CD4-positive, alpha-beta T cell treated with Interleukin-6 at 100 ng/mL for 8 hours (primary cell): Measurements from ENCODE around the gene GINS2.

Experiments
- DNase-seq: peaks from one replicate; pipeline ENCODE4 v3.0.0-alpha.2; 2020; ENCODE audit warnings: mixed read lengths, low spot score

GINS2 gene

DNA sequence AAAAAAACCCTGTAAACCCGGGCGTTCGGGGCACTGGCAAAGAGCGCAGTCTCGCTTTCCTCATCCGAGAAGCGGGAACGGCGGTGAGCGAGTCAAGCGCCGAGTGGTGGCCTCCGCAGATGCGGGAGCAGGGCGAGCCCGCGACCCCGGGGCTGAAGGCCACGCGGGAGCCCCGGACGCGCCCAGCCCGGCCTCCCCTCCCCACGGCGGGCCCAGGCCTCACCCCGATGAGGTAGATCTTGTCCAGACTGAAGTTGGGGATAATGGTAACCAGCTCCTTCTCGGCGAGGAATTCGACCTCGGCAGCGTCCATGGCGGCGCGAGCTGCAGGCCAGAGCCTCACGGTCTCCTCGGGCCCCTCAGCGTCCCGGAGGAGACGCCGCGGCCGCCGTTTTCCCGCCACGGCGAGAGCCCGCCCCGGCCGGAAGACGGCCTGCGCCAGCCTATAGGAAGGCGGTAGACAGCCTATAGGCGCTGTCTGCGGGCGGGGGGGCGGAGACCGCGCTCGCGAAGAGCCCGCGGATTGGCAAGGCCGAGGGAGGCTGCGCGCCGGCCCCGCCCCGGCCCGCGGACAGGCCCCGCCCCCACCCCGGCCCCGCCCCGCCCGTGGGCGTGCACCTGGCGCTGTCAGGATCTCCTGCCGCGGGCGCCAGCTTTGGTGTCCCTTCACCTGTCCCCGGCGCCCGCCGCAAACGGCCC lies at the start of gene GINS2:
GINS2 (minus strand) TSS at position 369 of the 699 bp plus-strand sequence; CDS start at position 313, 56 bp downstream.
- DNase-seq: peak; percentile 93

DNA sequence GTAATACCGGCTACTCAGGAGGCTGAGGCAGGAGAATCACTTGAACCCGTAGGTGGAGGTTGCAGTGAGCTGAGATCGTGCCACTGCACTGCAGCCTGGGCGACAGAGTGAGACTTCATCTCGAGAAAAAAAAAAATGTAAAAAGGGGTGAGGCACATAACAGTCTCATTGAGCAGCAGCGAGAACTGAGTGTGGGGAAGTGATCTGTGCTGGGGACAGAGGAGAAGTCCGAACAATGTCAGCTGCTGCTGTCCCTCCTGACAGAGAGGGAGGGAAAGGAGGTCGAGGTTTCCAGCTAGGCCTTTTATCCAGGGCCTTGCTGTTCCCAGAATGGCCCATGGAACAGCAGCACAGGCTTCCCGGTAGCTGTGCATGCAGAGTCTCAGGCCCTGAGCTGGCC lies 48.2 kb upstream of the GINS2 start:
- no peak for DNase-seq

- no peak for DNase-seq
Observed at GRCh38 chr16:85735946-85736345, 47.2 kb upstream of the GINS2 start.

GRCh38 chr16:85735225-85735635 lies 46.5 kb upstream of the GINS2 start:
- DNase-seq: peak; percentile 65

- DNase-seq: no peak
Observed at GRCh38 chr16:85734311-85735017, 45.7 kb upstream of the GINS2 start.

GRCh38 chr16:85733839-85734170 lies 45.1 kb upstream of the GINS2 start:
- DNase-seq: no peak

DNA sequence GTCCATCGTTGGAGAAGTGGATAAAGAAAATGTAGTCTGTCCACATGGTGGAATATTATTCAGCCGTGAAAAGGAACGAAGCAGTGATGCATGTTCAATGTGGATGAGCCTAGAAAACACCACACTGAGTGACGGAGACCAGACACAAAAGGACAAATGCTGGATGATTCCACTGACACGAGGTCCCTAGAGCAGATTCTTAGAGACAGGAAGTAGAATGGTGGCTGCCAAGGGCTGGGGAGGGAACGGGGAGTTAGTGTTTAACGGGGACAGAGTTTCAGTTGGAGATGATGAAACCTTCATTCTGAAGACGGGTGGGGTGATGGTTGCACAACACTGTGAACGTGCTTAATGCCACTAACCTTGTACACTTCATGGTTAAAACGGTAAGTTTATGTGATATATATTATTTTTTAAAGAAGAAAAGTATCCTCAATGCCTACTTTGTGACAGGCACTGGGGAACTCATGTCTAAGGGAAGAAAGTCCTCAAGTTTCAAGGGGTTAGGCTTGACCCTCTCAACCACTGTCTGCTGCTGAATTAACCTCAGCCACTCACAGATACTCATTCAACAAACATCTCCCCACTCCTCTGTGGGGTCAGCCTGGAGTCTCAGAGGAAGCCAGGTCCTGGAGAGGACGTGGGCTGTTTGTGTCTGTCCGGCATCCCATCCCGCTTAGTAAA lies 44.5 kb upstream of the GINS2 start:
- no peak for DNase-seq

DNA sequence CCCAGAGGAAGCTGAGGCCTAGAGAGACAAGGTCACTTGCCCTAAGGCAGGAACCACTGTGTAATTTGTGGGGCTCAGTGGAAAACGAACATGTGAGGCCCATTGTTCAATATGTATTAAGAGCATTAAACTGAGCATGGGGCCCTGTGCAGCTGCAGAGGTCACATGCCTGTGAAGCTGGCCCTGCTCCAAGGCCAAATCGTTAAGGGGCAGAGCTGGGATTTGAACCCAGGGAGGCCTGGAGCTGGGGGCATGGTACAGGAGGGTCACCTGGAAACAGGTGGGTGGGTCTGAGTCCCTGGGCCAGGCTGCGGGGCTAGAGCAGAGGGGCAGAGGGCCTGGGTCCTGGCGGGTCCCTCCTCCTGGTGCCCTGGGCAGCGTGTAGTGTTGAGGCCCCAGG lies 42.4 kb upstream of the GINS2 start:
- DNase-seq: no peak

GRCh38 chr16:85730186-85730465 lies 41.4 kb upstream of the GINS2 start:
- DNase-seq: no peak

DNA sequence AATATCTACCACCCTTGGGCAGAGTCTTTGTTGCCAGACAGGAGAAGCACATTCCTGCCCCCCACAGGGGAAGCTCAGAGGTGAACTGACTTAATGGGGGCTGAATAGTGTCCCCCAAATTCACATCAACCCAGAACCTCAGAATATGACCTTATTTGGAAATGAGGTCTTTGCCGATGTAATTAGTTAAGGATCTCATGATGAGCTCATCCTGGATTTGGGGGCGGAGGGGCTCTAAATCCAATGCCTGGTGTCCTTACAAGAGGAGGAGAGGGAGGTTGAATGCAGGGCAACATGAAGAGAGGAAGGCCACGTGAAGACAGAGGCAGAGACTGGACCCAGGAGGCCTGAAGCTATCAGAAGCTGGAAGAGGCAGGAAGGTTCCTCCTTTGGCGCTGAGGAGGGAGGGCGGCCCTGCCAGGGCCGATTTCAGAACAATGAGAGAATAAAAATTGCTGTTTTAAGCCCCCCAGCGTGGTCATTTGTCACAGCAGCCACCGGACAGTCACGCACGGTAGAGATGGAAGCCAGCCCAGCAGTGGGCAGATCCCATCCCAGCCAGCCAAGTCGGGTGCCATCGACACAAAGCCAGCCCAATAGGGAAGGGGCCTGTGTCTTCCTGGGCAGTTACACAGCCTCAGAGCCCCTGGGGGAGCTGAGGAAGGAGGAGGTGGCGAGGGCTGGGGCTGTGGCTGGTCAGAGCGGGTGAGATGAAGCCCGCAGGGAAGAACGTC lies 40.9 kb upstream of the GINS2 start:
- no peak for DNase-seq

DNA sequence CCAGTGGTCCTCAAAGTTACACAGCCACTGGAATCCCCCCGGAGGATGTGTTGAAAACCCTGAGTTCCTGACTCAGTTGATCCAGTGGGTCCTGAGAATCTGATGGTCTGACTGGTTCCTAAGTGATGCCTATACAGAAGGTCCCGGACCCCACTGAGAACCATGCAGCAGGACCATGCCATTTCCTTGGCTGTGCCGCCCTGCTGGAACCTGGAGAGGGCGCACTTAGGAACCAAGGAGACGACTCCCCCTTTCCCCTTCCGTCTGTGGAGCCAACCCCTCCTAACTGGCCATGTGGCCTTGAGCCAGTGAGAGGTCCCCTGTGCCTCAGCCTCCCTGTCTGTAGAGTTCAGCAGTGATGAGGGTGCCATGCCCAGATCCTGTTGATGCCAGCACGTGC lies 40.1 kb upstream of the GINS2 start:
- no peak for DNase-seq

DNA sequence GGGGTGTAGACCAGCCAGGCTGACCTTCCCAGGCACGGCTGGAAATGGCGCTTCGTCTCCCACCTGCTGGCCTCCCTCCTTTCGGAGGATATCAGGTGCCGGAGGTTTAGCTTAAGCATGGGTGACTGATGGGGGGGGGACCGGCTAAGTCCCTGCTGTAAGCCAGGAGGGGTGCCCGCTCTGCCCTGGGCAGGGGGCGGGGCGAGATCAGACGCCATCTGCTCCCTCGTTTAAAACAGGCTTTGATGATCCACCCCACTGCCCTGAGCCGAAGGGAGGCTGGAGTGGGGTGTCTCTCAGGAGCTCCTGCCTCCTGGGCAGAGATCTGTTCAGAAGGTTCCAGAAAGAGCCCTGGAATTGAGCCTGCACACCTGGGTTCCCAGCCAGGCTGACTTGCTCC lies 36.2 kb upstream of the GINS2 start:
- DNase-seq: no peak

DNA sequence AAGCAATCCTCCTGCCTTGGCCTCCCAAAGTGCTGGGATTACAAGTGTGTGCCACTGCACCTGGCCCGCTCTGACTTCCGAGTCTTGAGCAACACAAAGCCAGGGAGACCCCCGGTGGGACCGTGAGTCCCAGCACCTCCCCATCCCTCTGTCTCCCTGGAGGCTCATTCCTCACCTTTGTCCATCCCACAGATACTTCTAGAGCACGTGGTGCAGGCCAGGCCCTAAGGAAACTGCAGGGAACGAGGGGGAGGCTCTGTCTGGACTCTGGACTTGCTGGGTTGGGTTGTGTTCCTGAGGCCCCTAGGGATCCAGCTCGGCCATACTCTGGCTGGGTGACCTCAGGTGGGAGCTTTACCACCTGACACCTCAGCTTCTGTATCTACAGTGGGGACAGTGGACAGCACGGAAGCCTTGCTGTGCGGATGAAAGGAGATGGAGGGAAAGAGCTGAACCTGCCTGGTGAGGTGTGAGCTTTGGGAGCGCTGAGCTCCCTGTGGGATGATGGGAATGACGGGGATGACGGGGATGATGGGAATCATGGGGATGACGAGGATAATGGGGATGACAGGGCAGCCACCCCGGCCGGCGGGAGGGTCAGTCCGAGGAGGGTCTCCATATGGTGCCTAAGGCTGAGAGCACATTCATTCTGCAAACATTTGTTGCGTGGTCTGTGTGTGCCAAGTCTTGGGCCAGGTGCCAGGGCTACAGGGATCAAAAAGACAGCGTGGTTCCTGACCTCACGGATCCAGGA lies 35.5 kb upstream of the GINS2 start:
- no peak for DNase-seq

- DNase-seq: no peak
Observed at GRCh38 chr16:85722128-85722893, 33.6 kb upstream of the GINS2 start.

- DNase-seq: no peak
Observed at GRCh38 chr16:85720302-85720637, 31.5 kb upstream of the GINS2 start.

- no peak for DNase-seq
Observed at GRCh38 chr16:85719605-85720301, 31.0 kb upstream of the GINS2 start.

DNA sequence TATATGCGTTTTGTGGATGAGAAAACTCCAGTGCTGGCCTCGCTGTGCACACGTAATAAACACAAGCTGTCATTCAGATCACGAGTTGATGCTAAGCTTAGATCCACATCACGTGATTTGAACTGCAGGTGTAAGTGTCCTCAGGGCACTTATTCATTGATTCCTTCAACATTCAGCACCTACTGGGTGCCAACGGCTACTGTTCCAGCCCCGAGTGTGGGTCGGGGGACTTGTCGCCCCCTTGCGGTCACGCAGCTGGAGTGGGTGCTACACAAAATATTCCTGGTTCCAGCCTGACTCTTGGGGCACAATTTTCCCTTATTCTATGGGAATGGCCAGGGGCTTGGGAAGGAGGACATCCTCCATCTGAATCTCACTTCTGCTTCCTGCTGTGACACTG lies 29.9 kb upstream of the GINS2 start:
- DNase-seq: no peak

DNA sequence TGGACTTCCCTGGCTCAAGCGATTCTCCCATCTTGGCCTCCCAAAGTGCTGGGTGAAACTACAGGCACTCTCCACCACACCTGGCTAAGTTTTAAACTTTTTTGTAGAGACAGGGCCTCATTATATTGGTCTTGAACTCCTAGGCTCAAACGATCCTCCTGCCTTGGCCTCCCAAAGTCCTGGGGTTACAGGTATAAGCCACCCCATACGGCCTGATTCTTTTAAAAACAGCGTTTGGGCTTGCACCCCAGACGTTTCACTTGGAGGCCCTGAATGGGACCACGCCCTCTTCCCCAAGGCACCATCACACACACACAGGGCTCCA lies 29.4 kb upstream of the GINS2 start:
- DNase-seq: no peak

DNA sequence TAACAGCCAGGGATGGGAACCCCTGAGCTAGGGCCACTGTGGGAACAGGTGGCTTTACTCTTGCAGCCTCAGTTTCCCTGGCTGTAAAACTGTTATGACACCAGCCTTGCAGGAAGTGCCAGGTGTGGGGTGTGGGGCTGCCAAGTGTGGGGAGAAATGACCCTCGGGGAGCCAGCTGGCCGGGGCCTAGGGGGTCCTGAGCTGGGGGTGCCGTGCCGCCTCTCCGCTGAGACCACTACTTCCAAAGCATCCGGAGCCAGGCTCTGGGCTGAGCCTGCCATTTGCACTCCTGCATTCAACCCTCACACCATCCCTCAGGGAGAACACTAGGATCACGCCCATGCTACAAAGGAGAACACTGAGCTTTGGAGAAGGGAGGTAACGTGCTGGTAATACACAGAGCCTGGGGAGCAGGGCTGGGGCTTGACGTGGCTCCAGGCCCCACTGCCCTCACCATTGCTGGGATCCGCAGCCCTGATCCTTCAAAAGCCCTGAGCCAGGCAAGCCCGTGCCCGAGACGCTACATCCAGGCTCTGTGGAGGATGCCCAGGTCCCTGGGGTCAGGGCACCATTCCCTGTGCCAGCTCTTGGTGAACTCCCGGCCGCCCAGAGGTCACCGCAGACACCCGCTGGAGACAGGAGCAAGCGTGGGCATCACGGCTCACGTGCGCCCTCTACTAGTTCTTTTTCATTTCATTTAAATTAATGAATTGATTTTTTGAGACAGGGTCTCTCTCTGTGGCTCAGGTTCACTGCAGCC lies 28.8 kb upstream of the GINS2 start:
- DNase-seq: peak; percentile 52

DNA sequence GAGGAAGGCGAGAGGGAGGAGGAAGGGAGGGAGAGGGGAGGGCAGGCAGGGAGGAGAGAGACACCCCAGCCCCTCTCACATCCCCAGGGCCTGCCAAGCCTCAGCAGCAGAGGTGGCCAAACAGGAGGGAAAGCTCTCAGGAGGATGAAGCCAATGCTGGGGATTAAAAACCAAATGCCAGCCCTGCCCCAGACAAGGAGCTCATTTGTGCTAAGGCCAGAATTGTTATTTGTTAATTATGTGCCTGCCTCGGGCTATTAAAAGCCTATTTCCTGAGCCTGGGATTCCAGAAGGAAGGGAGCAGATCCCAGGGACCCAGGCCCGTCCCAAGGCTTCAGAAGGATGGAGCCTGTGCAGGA lies 27.9 kb upstream of the GINS2 start:
- no peak for DNase-seq
